Esophagus muscularis mucosa (tissue), 4 donors: ENCODE data around the gene ATXN10. TPM values are rescaled to one million over a fixed set of nuclear protein-coding genes. Genes with fewer than 3 reads are reported as not detected.

Experiments used
- DNase-seq: peaks from one replicate; pipeline ENCODE4 v3.0.0-alpha.2; 2017; ENCODE audit errors: extremely low spot score
- H3K27ac ChIP-seq, 4 donors: fragments of 200-600 bp; sonication (generic); replicated peaks in 1 of 4; 1 replicate in 3 of 4; 2 replicates in 1 of 4; pipeline ENCODE4 v1.5.1; 2016 to 2019; ENCODE audit warnings: mild to moderate bottlenecking in 1 of 4
- H3K27me3 ChIP-seq, 4 donors: fragments of 200-600 bp; sonication (generic); one replicate each; pipeline versions ENCODE4 v1.5.1 to v1.6.0; 2016 to 2019
- H3K36me3 ChIP-seq, 4 donors: fragments of 200-600 bp; sonication (generic); one replicate each; pipeline ENCODE4 v1.5.1; 2016 to 2019
- H3K4me1 ChIP-seq, 4 donors: fragments of 200-600 bp; sonication (generic); one replicate each; pipeline ENCODE4 v1.5.1; 2016 to 2019
- H3K4me3 ChIP-seq, 4 donors: fragments of 200-600 bp; sonication (generic); 1 replicate in 2 of 4; 2 replicates in 2 of 4; pipeline ENCODE4 v1.5.1; 2016 to 2019; ENCODE audit warnings: mild to moderate bottlenecking in 4 of 4, moderate library complexity in 1 of 4
- H3K9me3 ChIP-seq, 4 donors: fragments of 200-600 bp; sonication (generic); 1 replicate in 3 of 4; 2 replicates in 1 of 4; pipeline ENCODE4 v1.5.1; 2016 to 2019
- CTCF ChIP-seq, 3 experiments: fragments of 200-600 bp in 2 of 3; fragments of 450-650 bp in 1 of 3; sonication (generic) in 2 of 3; IDR thresholded peaks; one replicate each; pipeline ENCODE4 v1.5.1; 2017 to 2019; ENCODE audit warnings: antibody characterized with exemption in 3 of 3, mild to moderate bottlenecking in 2 of 3, moderate library complexity in 1 of 3
- EP300 ChIP-seq: sonication (generic); formaldehyde crosslinking; IDR thresholded peaks from one replicate; pipeline ENCODE4 v1.6.1; 2017; ENCODE audit warnings: antibody characterized with exemption
- POLR2A ChIP-seq: fragments of 450-650 bp; IDR thresholded peaks from one replicate; pipeline ENCODE4 v1.6.1; 2017; ENCODE audit warnings: antibody characterized with exemption, moderate library complexity, mild to moderate bottlenecking, low read depth
- POLR2AphosphoS5 ChIP-seq, 2 donors: sonication (generic); formaldehyde crosslinking; IDR thresholded peaks; one replicate each; pipeline ENCODE4 v1.6.1; 2017; ENCODE audit warnings: antibody characterized with exemption in 2 of 2
- WGBS: methylation state at CpG from one replicate; pipeline ENCODE4 v1.1.5; 2018; 5-methylcytosine and 5-hydroxymethylcytosine counted together
- intact Hi-C: fragments of 100-400 bp; cut with DNase I; formaldehyde crosslinking; loops from one replicate; pipeline ENCODE4 v1.15.1; 2023
- total RNA-seq, 4 donors: library from RNA; depleted of rRNA; stranded (reverse); fragments of >200 nt; gene quantifications; one replicate each; pipeline versions ENCODE4 v1.1.0 to v1.2.1, GENCODE V29; 2016

ATXN10 gene
- total RNA-seq, 4 donors from 2014 or later = 67.5 to 126 (median 91.2) TPM

GRCh38 chr22:45702981-45703380 lies 31.3 kb downstream of the ATXN10 start:
- 100% methylated on average over 3 of the region's 3 CpGs for WGBS
- no peak for DNase-seq
- H3K9me3 ChIP-seq = no peaks in the 10 kb centered on the region
- H3K27me3 ChIP-seq = no peaks in the 10 kb centered on the region
- intact Hi-C loops = no loop called here
- no peak for TF ChIP-seq POLR2AphosphoS5 (IDR thresholded peaks at IDR 0.05)
- TF ChIP-seq EP300 = no peak
- TF ChIP-seq CTCF (IDR thresholded peaks at IDR 0.05) = no peak
- TF ChIP-seq POLR2A = no peak
- no peak overlapping the region for H3K4me3 ChIP-seq
- peaks cover 18 to 58% (median 26%) of the 10 kb centered on the region in 4 donors for H3K36me3 ChIP-seq
- peaks cover 0 to 1% (median under 1%) of the 10 kb centered on the region in 4 donors for H3K4me1 ChIP-seq
- no peak overlapping the region for H3K27ac ChIP-seq

GRCh38 chr22:45703758-45704157 lies 32.1 kb downstream of the ATXN10 start:
- WGBS = 88% methylated on average over 1 of the region's 2 CpGs
- intact Hi-C loops = no loop called here
- Histone ChIP-seq H3K4me1 (peaks cover 0 to 8% (median 3%) of the 10 kb centered on the region in 4 donors), H3K4me3 (no peak overlapping the region), H3K27ac (no peak overlapping the region), H3K27me3 (no peaks in the 10 kb centered on the region), H3K9me3 (no peaks in the 10 kb centered on the region), H3K36me3 (peaks cover 18 to 62% (median 26%) of the 10 kb centered on the region in 4 donors)
- no peak for DNase-seq
- TF ChIP-seq EP300 = no peak
- no peak for TF ChIP-seq POLR2A
- TF ChIP-seq POLR2AphosphoS5 (IDR thresholded peaks at IDR 0.05) = no peak
- TF ChIP-seq CTCF (IDR thresholded peaks at IDR 0.05) = no peak

- no peak for TF ChIP-seq CTCF (IDR thresholded peaks at IDR 0.05)
- TF ChIP-seq POLR2A = no peak
- TF ChIP-seq EP300 = no peak
- no peak for TF ChIP-seq POLR2AphosphoS5 (IDR thresholded peaks at IDR 0.05)
- Histone ChIP-seq H3K27ac (no peak overlapping the region), H3K4me3 (no peak overlapping the region), H3K9me3 (no peaks in the 10 kb centered on the region), H3K4me1 (peaks cover 6 to 17% (median 12%) of the 10 kb centered on the region in 4 donors), H3K36me3 (peaks cover 16 to 59% (median 25%) of the 10 kb centered on the region in 4 donors), H3K27me3 (no peaks in the 10 kb centered on the region)
- intact Hi-C loops = no loop called here
- DNase-seq = no peak
- WGBS = 90% methylated on average over 2 of the region's 2 CpGs
Measured at GRCh38 chr22:45704648-45705047, 33.0 kb downstream of the ATXN10 start.

- intact Hi-C loops = no loop called here
- peaks cover 10 to 37% (median 12%) of the 10 kb centered on the region in 4 donors for H3K36me3 ChIP-seq
- peaks cover 6 to 24% (median 18%) of the 10 kb centered on the region in 4 donors for H3K4me1 ChIP-seq
- H3K4me3 ChIP-seq = no peak overlapping the region
- WGBS = 91% methylated on average over 2 of the region's 2 CpGs
- no peaks in the 10 kb centered on the region for H3K9me3 ChIP-seq
- DNase-seq = no peak
- TF ChIP-seq CTCF (IDR thresholded peaks at IDR 0.05) (no peak), EP300 (no peak), POLR2A (no peak), POLR2AphosphoS5 (IDR thresholded peaks at IDR 0.05) (no peak)
- H3K27me3 ChIP-seq = no peaks in the 10 kb centered on the region
- no peak overlapping the region for H3K27ac ChIP-seq
Measured at GRCh38 chr22:45707605-45708004, 36.0 kb downstream of the ATXN10 start.

GRCh38 chr22:45708145-45708544 lies 36.5 kb downstream of the ATXN10 start:
- Histone ChIP-seq H3K36me3 (peaks cover 7 to 31% (median 8%) of the 10 kb centered on the region in 4 donors), H3K4me1 (peaks cover 6 to 24% (median 18%) of the 10 kb centered on the region in 4 donors)
- 77% methylated on average over 2 of the region's 2 CpGs for WGBS

More at GRCh38 chr22:45708145-45708544, 36.5 kb downstream of the ATXN10 start:
- Histone ChIP-seq H3K27me3 (no peaks in the 10 kb centered on the region), H3K27ac (no peak overlapping the region), H3K4me3 (no peak overlapping the region), H3K9me3 (no peaks in the 10 kb centered on the region)
- DNase-seq = no peak
- TF ChIP-seq POLR2A (no peak), POLR2AphosphoS5 (IDR thresholded peaks at IDR 0.05) (no peak), EP300 (no peak), CTCF (IDR thresholded peaks at IDR 0.05) (no peak)
- intact Hi-C loops = no loop called here
